Nephron (organoid): ENCODE data around the gene CAP2.
A peak's percentile ranks its signal among the peaks of the same experiment; 100 is the strongest.

ENCODE experiments used
- H3K27ac Mint-ChIP-seq, 3 experiments: 2 replicates each; pipeline ENCODE4 v1.8.0; 2020; ENCODE audit warnings: mixed read lengths in 3 of 3, mild to moderate bottlenecking in 2 of 3, moderate library complexity in 1 of 3
- H3K27me3 Mint-ChIP-seq: 2 replicates; pipeline ENCODE4 v1.8.0; 2021; ENCODE audit warnings: low read depth, mild to moderate bottlenecking, moderate library complexity, mixed read lengths
- H3K36me3 Mint-ChIP-seq: 2 replicates; pipeline ENCODE4 v1.8.0; 2020; ENCODE audit warnings: low read depth, mixed read lengths
- H3K4me1 Mint-ChIP-seq: 2 replicates; pipeline ENCODE4 v1.8.0; 2020; ENCODE audit warnings: mixed read lengths
- H3K4me3 Mint-ChIP-seq, 3 experiments: 2 replicates each; pipeline ENCODE4 v1.8.0; 2020; ENCODE audit warnings: mild to moderate bottlenecking in 3 of 3, mixed read lengths in 3 of 3, moderate library complexity in 2 of 3
- H3K9me3 Mint-ChIP-seq: 2 replicates; pipeline ENCODE4 v1.8.0; 2020; ENCODE audit warnings: mixed read lengths
- TF ChIP-seq, protein P1 (sequence below), 3 experiments: fragments of 200-600 bp; sonication (generic); IDR thresholded peaks; one replicate each; pipeline ENCODE4 v1.5.0; 2021; ENCODE audit warnings: antibody characterized with exemption in 3 of 3; ENCODE audit not compliant: unreplicated experiment in 3 of 3

The CAP2 gene

DNA sequence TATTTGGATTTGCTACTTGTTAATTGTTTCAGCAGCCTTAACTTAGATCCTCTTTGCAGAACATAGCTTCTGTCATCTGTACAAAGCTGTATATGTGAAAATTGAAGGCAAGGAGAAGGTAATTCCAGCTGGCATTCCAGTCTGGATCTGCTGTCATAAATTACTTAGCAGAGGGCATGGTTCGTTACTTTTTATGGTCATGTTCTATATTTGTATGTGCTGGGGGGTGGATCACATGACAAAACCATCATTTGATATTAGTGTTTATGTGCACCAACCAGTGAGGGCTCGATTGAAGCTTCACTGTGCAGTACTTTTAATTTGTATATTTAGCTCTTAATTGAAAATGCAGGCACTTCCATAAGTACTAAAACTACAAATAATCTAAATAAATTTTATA is 80.2 kb downstream of the CAP2 start:
- Mint-ChIP-seq H3K27me3 (no peaks in the 10 kb centered on the region), H3K9me3 (no peaks in the 10 kb centered on the region), H3K4me1 (peaks cover 77% of the 10 kb centered on the region), H3K27ac (peak overlapping the region; percentile 52 to 86 (median 78)), H3K4me3 (peak overlapping the region in 1 of 3 experiments; percentile 33), H3K36me3 (peaks cover 6% of the 10 kb centered on the region)
- TF ChIP-seq, protein P1, sequence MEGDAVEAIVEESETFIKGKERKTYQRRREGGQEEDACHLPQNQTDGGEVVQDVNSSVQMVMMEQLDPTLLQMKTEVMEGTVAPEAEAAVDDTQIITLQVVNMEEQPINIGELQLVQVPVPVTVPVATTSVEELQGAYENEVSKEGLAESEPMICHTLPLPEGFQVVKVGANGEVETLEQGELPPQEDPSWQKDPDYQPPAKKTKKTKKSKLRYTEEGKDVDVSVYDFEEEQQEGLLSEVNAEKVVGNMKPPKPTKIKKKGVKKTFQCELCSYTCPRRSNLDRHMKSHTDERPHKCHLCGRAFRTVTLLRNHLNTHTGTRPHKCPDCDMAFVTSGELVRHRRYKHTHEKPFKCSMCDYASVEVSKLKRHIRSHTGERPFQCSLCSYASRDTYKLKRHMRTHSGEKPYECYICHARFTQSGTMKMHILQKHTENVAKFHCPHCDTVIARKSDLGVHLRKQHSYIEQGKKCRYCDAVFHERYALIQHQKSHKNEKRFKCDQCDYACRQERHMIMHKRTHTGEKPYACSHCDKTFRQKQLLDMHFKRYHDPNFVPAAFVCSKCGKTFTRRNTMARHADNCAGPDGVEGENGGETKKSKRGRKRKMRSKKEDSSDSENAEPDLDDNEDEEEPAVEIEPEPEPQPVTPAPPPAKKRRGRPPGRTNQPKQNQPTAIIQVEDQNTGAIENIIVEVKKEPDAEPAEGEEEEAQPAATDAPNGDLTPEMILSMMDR (IDR thresholded peaks at IDR 0.05; ENCODE audit: unreplicated experiment in 3 of 3), result no peak

DNA sequence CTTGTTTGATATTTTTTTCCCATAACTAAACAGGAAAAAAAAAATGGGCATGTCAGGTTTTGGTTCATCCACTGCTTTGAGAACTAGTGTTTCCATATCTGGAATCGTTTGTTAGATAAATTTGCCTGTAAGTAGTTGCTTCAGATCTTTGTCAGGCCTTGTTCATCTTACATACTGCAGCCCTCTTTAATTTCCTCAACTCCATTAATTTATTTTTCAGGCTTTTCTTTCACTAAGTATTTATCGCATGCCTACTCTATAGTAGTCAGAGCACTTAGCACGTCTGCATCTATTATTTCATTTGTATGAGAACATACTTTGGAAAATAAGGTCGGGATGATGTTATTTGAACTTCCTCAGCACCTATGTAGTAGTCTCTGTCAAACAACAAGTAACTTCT is 80.9 kb downstream of the CAP2 start:
- Mint-ChIP-seq H3K9me3 (no peaks in the 10 kb centered on the region), H3K36me3 (peaks cover 4% of the 10 kb centered on the region), H3K27ac (peak overlapping the region in 1 of 3 experiments; percentile 50), H3K4me3 (peak overlapping the region in 1 of 3 experiments; percentile 34), H3K4me1 (peaks cover 71% of the 10 kb centered on the region), H3K27me3 (no peaks in the 10 kb centered on the region)
- TF ChIP-seq, protein P1 (IDR thresholded peaks at IDR 0.05; ENCODE audit: unreplicated experiment in 3 of 3), result no peak

DNA sequence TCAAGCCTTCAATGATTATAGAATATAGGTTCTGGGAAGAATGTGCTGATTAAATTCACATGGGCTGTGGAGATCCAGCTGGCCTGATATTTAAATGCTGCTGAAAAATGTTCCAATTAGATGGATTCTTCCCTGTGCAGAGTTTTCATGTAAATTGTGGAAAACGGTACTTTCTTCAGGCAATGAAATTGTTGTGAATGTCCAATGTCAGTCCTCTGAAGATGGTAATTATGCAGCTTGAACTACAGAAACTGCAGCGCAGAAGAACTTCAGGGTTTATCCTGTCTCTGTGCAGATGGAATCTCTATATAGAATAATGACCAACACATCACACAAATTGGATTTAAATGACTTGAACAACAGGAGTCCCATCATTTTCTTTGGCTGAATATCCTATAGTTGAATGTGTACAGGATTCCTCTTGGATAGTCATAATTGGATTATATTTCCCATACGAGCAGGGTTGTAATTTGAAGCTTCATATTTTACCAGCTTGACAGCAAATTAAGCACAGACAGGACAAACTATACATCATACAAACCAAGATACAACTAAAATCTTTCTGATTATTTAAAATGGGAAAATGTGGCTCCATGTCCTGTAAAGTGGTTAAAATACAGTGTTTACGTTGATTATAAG is 82.3 kb downstream of the CAP2 start:
- Mint-ChIP-seq H3K4me3 (no peak overlapping the region), H3K27ac (peak overlapping the region in 2 of 3 experiments; percentile 36 to 64), H3K4me1 (peaks cover 57% of the 10 kb centered on the region), H3K36me3 (no peaks in the 10 kb centered on the region), H3K27me3 (no peaks in the 10 kb centered on the region), H3K9me3 (no peaks in the 10 kb centered on the region)
- TF ChIP-seq, protein P1 (IDR thresholded peaks at IDR 0.05; ENCODE audit: unreplicated experiment in 3 of 3), result no peak

DNA sequence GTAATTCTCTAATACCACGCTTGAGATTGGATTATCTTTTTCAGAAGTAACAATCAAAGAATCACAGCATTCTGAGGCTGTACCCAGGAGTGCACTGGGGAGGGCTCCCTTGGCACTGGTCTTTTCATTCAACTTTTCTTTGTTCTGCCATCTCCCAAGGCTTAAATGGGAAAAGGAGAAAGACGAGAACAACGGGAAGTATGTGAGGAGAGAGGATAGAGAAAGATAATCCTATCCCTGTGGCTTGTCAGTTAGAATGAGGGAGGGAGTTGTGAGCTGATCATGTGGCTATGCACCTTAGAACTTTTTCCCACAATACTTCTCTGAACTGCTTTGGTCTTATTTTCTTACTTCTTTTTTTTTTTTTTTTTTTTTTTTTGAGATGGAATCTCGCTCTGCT is 83.1 kb downstream of the CAP2 start:
- no peaks in the 10 kb centered on the region for H3K36me3 Mint-ChIP-seq
- TF ChIP-seq, protein P1 (IDR thresholded peaks at IDR 0.05; ENCODE audit: unreplicated experiment in 3 of 3), result no peak
- no peaks in the 10 kb centered on the region for H3K27me3 Mint-ChIP-seq
- H3K4me1 Mint-ChIP-seq, result peaks cover 50% of the 10 kb centered on the region
- H3K4me3 Mint-ChIP-seq, result no peak overlapping the region
- no peaks in the 10 kb centered on the region for H3K9me3 Mint-ChIP-seq
- H3K27ac Mint-ChIP-seq, result peak overlapping the region; percentile 41 to 64 (median 54)

DNA sequence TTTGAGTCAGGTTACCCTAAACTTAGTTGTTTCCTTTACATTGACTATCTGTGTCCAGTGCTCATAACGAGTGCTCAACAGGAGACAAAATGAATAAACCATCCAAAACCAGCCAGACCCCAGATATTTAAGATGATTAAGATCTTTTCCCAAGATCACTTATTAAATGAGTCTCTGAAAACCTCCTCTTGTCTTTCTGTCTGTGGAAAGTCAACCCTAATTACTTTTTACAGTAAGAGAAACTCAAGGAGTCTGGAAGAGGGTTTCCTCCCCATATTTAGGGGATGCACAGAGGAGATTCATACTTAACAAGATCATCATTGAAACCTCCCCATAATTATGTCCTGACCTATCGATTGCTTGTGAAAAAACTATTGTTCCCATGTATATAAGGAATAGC is 84.0 kb downstream of the CAP2 start:
- peak overlapping the region in 1 of 3 experiments; percentile 33 for H3K27ac Mint-ChIP-seq
- TF ChIP-seq, protein P1 (IDR thresholded peaks at IDR 0.05; ENCODE audit: unreplicated experiment in 3 of 3), result no peak
- peaks cover 54% of the 10 kb centered on the region for H3K4me1 Mint-ChIP-seq
- no peaks in the 10 kb centered on the region for H3K36me3 Mint-ChIP-seq
- H3K9me3 Mint-ChIP-seq, result no peaks in the 10 kb centered on the region
- no peak overlapping the region for H3K4me3 Mint-ChIP-seq
- H3K27me3 Mint-ChIP-seq, result no peaks in the 10 kb centered on the region
